ENCODE results near the gene CCDC70.
"Not testable (repeated sequence)": the region's sequence is repeated elsewhere in the genome, so short reads cannot be mapped to it uniquely, and the experiment has no call there.

Gene CCDC70

GRCh38 chr13:51865838-51866237 is 4.1 kb downstream of the CCDC70 start:
- DNase-seq = no peak

GRCh38 chr13:51867062-51867461 is 5.3 kb downstream of the CCDC70 start:
- DNase-seq = no peak

DNA sequence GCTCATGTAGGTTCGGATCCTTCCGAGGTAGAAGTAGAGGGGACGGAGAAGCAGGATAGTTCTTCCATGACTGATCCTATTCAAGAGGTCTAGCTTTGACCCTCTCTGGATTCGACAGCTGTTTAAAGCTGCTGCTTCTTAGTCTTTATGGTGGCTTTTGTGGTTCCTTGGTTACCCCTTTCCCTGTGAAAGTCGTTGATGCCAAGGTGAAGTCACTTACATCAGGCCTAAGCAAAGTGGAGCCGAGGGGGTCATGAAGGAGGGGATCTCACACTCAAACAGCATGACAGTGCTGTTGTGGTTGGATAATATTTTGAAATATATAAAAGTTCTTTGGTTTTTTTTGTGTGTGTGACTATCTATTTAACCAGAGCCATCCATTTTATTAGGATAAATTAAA is 8.1 kb downstream of the CCDC70 start:
- DNase-seq = no peak

DNA sequence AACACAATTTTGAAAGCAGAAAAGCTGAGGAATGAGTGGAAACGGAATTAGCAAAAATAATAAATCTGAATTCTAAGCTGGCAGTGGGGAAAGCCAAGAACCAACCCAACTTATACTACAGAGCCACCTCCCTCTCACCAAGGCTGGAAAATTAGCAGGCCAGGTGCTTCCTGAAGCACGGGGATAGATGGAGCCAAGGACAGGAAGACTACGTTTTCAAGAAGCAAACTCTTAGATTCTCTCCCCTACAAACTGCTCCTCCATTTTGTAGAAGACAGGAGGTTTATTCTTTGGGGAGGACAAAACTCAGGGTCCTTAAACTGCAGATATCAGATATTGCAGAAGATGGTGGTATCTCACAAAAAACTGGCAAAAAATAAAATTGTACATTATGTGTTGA is 8.8 kb downstream of the CCDC70 start:
- DNase-seq = no peak

DNA sequence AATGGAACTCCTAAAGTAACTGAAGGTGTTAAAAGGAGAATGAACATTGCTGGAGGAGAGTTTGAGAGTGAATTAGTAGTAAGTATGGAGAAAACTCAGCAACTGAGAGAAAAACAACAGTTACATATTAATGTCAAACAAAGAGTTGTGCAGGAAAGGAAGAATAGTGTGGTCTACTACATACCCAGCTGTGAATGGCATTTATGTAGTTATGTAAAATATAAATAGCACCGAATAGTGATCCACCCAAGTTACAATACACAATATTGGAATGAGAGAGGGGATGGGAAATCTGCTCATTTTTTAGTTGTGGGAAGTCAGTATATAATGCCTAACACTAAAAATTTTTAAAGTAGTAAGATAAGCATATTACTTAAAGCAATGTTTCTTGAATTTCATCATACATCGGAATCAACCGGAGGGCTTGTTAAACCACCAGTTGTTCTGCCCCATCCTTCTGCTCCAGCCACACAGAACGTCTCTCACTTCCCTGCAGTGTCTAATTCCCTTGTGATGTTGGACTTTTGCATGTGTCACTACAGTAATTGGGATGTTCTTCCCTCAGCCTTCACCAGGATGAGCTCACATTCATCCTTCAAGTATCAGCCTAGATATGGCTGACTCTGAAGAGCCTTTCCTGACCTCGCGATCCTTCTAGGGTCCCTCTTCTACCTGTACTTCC is 11.5 kb downstream of the CCDC70 start:
- no peak for DNase-seq

DNA sequence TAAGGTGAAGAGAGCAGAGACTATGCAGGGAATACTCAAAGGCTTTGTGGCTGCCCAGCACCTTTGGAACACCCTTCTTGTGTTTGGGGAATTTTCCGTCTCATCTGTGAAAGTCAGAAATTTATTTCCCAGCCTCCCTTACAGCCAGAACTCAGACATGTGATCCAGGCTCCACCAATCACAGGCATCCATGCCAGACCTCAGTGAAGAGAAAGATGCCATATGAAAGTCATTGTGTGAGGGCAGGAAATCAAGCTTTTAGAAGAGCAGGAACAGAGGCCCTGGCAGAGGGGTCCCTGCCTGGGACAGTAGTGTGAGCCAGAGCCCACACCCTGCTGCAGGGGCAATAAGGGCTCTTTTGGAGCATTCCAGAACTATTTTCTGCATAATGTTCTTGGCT is 12.1 kb downstream of the CCDC70 start:
- no peak for DNase-seq

- DNase-seq = no peak
Measured at GRCh38 chr13:51874651-51875050, 12.9 kb downstream of the CCDC70 start.

DNA sequence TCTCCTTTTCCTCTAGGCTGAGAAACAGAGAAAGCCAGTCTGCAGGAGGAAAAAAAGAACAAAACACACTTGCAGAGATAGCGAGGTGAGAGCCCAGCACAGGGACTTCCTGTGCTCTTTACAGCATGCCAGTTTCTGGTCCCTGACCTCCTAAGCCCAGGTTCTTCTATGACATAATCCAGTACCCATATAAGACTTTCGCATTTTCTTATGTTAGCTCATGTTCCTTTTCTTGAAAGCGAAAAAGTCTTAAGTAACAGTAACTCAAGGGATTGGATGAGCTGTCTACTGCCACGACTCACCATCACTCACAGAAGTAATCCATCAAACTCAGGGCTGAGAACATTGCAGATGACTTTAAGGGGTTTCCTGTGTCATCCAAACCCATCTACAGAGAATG is 17.4 kb downstream of the CCDC70 start:
- DNase-seq = no peak

GRCh38 chr13:51881296-51881695 is 19.5 kb downstream of the CCDC70 start:
- no peak for DNase-seq

GRCh38 chr13:51882570-51883225 is 20.9 kb downstream of the CCDC70 start:
- no peak for DNase-seq

DNA sequence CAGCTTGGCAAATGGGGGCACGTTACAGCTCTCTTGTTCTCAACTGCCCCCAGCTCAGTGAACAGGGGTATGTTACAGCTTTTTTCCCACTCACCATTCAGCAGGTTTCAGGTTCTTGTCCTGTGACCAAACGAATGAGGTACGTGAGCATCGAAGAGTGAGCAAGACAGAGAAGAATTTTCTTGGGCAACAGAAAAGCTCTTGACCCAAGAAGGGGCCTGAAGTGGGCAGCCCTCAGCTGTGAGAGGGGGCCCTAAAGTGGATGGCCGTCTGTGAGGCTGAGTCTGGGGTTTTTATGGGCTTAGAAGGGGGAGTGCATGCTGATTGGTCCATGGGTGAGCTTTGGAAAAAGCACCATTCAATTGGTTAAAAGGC is 21.4 kb downstream of the CCDC70 start:
- no peak for DNase-seq

DNA sequence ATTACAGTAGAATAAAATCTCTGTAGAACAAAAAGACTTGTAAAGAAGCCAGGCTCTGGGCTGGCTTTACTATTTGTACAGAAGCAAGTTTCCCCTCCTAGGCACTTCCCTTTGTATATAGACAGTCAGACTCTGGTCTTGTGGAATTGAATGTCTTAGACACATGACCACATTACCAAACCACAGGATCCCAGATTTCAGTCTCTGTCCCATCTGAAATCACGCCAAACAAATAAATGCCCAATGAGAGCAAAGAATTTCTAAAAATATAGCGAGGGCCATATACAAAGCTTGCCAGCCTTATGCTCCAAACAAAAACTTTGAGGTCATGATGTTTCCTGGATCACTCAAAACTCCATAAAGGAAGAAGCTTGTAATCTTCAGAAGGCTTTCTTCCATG is 23.9 kb downstream of the CCDC70 start:
- DNase-seq = no peak

DNA sequence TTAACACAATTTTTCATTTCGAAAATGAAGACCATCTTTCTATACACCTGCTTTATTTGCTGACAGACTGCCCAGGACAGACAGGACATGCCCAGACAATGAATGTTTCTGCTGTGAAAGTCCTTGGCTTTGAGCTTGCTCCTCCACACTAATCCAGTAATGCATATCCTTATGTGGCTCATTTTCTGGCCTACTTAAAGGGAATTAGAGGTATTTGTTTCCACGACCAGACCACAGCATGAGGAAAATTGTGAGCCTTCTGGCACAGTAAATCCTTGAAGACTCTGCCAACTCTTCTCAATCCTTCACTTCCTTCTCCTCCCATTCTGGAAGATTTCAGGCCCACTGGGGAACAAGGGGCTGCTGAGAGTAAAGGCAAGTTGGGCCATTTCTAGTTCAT is 25.7 kb downstream of the CCDC70 start:
- no peak for DNase-seq

- DNase-seq = no peak
Measured at GRCh38 chr13:51892657-51893056, 30.9 kb downstream of the CCDC70 start.

DNA sequence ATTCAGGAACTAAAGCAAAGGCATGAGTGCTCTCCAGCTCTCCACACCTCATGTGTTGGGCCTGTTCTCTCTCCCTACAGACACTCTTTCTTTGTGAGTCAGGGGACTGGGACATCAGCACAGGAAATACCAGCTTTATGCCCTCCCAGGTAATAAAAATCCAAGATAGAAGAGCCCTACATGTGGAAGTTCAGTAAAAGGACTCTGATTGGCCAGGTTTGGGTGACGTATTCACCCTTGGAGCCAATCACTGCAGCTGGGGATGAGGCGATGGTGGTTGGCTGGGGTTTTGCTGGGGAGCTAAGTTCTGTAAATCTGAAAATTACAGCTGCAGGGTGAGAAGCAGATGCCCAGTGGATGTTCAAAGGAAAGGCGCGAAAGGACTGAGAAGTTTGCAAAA is 32.5 kb downstream of the CCDC70 start:
- no peak for DNase-seq

GRCh38 chr13:51895906-51896888 is 34.4 kb downstream of the CCDC70 start:
- peak; percentile 33 for DNase-seq

DNA sequence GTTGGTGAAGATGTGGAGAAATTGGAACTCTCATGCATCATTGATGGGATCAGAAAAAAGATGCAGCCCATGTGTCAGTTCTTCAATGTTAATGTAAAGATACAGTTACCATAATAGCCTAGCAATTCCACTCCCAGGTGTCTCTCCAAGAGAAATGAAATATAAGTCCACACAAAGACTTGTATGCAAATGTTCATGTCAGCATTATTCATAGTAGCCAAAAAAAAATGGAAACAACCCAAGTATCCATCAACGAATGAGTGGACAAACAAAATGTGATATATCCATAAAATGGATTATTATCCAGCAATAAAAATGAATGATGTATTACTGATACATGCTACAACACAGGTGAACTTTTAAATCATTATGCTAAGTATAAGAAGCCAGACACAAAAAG is 38.7 kb downstream of the CCDC70 start:
- DNase-seq = no peak

GRCh38 chr13:51902776-51903175 is 41.0 kb downstream of the CCDC70 start:
- no peak for DNase-seq

DNA sequence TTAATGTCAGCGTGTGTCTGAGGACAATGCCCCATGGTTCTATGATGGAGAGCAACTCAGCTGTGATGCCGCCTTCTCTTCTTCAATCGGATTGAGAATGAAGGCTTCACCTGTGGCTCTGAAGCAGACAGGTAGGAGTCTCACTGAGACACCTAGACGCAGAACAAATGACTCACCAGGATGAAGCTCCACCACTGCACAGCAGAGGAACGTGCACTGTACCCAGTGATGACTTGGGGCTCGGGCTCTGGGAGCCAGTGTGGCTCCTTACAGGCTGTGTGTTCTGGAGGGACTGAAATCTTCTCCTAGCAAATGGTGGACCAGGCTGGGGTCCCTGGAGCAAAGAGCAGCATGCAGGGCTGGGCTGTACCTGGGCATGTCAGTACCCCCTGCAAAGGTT is 44.0 kb downstream of the CCDC70 start:
- DNase-seq = no peak

DNA sequence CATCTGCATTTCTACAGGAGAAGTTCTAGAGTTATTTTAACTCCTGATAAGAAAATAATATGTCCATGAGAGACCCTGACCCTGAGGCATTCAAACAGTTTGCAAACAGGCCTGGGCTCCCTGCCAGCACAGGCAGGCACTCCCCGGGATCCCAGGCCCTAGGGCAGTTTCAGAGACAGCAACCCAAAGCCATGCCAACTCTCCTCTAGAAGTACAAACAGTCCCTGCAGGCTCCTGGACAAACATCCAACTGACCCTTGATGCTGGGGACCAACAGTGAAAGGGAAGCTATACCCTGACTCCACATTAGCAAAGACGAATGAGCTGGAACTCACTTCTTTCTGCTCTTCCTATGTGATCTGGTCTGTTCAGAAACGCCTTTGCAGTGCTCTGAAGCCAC is 44.8 kb downstream of the CCDC70 start:
- no peak for DNase-seq

DNA sequence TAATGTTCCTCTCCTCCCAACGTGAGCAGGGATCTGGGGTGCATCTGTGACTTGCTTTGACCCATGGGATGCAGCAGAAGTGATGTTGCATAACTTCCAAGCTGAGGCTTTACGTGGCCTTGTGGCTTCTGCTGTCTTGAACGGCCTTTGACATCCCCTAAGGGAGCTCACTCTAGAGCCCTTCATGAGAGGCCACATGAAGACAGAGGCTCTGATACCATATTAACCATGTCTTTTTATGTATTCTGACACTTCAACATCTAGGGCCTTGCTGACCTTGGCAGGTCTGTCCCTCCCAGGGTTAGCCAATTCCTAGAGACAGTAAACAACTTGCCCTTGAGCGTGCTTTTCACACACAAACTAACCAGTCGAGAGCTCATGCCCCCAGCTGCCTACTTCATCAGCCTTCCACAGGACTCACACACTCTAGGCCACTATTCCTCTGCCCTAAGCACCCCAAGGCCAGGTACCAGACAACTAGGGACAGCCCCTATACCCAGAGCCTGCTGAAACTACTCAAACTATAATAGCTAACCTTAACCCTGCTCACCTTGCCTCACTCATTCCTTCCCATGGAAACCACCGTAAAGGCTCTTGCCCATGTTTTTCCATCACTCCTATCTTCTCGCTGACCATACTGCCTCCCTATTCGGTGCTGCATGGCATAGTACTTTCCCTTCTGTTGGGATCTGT is 45.4 kb downstream of the CCDC70 start:
- DNase-seq = no peak

- DNase-seq = not testable (repeated sequence)
Measured at GRCh38 chr13:51909265-51909664, 47.5 kb downstream of the CCDC70 start.

DNA sequence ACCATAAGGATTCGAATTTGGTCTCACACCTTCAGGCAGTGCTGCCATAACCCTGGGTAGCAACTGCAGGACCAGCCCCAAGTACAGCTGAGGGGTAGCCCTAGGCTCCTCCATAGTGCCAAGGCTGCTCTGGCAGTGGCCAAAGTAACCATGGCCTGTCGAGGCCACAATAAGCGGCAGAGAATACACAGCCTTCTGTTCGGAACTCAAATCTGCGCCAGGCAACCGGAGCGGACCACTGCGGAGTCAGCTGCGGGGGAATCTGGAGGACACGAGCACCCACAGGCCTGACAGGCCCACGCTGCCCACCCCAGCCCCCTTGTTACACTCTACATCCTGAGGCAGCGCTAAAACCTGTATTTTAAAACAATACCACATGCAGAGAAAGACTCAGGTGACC is 48.7 kb downstream of the CCDC70 start:
- no peak for DNase-seq
